Omental fat pad (tissue), 4 donors: ENCODE data around the gene PASK. TPM values are rescaled to one million over a fixed set of nuclear protein-coding genes. Genes with fewer than 3 reads are reported as not detected.

ENCODE experiments used
- ATAC-seq: fragments of 150-250 bp; one replicate; pipeline ENCODE4 v1.9.1; 2016; ENCODE audit warnings: mild to moderate bottlenecking, moderate library complexity; ENCODE audit not compliant: low FRiP score
- DNase-seq: peaks from one replicate; pipeline ENCODE4 v3.0.0-alpha.2; 2019; ENCODE audit warnings: low spot score
- total RNA-seq, 4 donors: library from RNA; depleted of rRNA; stranded (reverse); fragments of >200 nt; gene quantifications; one replicate each; pipeline ENCODE4 v1.1.0, GENCODE V29; 2016
- TF ChIP-seq, protein P1 (sequence below), 3 donors: fragments of 450-650 bp; IDR thresholded peaks; one replicate each; pipeline ENCODE4 v1.5.1; 2016 to 2017; ENCODE audit warnings: antibody characterized with exemption in 3 of 3, mild to moderate bottlenecking in 3 of 3, moderate library complexity in 2 of 3

The PASK gene
- total RNA-seq, 4 donors from 2014 or later = 2.1 to 7.3 (median 6.1) TPM

DNA sequence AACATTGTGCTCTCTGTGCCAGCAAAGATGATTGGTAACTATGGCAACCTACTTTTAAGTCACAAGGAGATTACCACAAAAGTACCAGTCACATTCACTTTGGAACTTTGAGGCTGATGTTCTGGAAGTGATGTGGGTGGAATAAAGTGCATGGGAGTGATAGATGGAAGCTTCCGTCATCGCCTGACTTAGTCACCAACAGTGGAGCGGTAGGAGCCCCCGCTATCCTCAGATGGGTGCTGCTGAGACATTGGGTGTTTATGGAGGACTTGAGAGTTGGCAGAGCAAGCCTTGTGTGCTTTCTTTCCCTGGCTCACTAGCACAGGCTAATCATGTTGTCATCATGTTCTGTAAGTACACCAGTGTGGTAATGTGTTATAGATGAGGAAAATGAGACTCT, 5.6 kb upstream of the PASK start:
- TF ChIP-seq, protein P1, sequence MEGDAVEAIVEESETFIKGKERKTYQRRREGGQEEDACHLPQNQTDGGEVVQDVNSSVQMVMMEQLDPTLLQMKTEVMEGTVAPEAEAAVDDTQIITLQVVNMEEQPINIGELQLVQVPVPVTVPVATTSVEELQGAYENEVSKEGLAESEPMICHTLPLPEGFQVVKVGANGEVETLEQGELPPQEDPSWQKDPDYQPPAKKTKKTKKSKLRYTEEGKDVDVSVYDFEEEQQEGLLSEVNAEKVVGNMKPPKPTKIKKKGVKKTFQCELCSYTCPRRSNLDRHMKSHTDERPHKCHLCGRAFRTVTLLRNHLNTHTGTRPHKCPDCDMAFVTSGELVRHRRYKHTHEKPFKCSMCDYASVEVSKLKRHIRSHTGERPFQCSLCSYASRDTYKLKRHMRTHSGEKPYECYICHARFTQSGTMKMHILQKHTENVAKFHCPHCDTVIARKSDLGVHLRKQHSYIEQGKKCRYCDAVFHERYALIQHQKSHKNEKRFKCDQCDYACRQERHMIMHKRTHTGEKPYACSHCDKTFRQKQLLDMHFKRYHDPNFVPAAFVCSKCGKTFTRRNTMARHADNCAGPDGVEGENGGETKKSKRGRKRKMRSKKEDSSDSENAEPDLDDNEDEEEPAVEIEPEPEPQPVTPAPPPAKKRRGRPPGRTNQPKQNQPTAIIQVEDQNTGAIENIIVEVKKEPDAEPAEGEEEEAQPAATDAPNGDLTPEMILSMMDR (IDR thresholded peaks at IDR 0.05) = no peak
- ATAC-seq (no peak), DNase-seq (no peak)

GRCh38 chr2:241153616-241154015, 4.3 kb upstream of the PASK start:
- DNase-seq = no peak
- TF ChIP-seq, protein P1 (IDR thresholded peaks at IDR 0.05) = no peak
- ATAC-seq = no peak

- ATAC-seq (no peak), DNase-seq (no peak)
- TF ChIP-seq, protein P1 (IDR thresholded peaks at IDR 0.05) = no peak
Observed at GRCh38 chr2:241151934-241152660, 2.8 kb upstream of the PASK start.

GRCh38 chr2:241150660-241151530, 1.6 kb upstream of the PASK start:
- peak; percentile 42 for ATAC-seq
- TF ChIP-seq, protein P1 (IDR thresholded peaks at IDR 0.05) = no peak
- no peak for DNase-seq

DNA sequence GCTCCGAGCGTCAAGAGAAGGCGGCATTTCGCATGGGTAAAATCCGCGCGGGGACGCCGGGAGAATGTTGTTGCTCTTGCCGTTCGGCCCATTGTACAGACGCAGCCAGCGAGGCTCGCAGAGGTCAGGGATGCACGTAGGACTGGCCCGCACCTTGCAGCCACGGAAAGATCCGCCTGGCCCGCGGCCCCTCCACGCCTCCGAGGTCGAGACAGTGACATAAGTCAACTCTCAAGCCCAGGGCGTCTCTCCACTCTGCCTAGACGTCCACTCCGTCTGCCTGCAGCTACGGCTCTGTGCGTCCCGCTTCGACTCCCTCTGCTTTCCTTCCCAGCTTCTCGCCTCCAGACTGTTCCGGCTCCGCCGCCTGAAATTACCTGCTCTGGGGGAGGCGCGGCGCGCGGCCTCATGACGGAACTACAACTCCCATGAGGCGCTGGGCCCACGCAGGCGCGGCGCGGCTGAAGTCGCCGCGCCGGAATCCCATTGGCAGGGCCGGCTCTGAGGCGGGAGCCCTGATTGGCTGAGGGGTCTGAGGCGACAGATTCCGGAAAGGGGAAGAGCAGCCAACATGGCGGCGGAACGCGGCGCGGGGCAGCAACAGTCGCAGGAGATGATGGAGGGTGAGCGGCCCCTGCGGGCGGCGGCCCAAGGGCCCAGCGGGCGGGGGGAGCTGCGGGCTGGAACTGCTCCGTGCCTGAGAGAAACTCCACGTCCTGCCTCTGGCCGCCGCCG, 820 bp upstream of the PASK start, which contains the start of gene PPP1R7:
PPP1R7 (plus strand) TSS at position 543 of the 735 bp plus-strand sequence; CDS start at position 572, 29 bp downstream.
- ATAC-seq (peak; percentile 88), DNase-seq (peak; percentile 59)
- TF ChIP-seq, protein P1 (IDR thresholded peaks at IDR 0.05) = no peak

- TF ChIP-seq, protein P1 (IDR thresholded peaks at IDR 0.05) = no peak
- no peak for DNase-seq
- peak; percentile 4 for ATAC-seq
Observed at GRCh38 chr2:241149675-241149924, 328 bp upstream of the PASK start.
